ENCODE data around the gene TAF1C.

The TAF1C gene

DNA sequence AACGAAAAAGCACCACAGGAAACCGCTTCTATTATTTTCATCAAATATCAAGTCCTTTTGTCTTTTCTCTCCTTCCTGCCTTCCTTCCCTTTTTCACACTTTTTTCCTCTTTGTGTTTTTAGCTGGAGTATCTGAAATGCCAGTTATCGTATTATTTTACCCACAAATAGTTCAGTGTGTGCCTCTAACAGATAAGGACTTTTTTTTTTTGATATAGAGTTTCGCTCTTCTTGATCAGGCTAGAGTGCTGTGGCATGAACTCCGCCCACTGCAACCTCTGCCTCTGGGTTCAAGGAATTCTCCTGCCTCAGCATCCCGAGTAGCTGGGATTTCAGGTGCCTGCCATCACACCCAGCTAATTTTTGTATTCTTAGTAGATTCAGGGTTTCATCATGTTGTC is 31.1 kb downstream of the TAF1C start:
- DNase-seq = no peak

DNA sequence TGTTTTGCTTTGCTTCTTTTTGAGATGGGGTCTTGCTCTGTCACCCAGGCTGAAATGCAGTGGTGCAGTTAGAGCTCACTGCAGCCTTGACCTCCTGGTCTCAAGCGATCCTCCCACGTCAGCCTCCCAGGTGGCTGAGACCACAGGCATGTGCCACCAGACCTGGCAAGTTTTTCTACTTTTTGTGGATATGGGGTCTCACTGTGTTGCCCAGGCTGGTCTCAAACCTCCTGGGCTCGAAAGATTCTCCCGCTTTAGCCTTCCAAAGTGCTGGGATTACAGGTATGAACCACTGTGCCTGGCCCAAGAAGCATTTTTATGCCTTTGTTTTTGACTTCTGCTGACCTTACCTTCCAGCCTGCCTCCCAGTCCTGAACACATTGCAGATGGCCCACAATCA is 31.6 kb downstream of the TAF1C start:
- no peak for DNase-seq

DNA sequence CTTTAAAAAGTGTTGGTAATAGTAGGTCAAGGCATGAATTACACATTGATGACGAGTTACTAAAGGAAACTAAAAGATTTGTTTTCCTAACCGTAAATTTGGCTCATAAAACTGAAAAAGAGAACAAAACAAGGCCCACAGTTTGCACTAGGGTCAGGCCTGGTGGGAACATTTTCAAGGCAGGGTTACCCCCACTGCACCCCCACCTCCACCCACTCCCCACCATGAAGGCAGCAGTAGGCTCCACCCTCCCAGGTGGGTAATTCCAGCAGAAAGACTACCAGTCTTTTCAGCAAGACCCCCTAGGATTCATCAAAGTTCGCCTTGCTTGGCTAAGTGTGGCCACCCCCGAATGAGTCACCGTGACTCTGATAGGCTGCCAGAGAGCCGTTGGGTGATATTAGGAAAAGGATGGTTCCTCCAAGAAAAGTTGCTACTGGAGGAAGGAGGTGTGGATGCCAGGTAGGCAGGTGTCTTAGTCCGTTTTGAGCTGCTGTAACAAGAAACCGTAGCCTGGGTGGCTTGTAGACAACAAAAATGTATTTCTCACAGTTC is 33.1 kb downstream of the TAF1C start:
- DNase-seq = no peak

DNA sequence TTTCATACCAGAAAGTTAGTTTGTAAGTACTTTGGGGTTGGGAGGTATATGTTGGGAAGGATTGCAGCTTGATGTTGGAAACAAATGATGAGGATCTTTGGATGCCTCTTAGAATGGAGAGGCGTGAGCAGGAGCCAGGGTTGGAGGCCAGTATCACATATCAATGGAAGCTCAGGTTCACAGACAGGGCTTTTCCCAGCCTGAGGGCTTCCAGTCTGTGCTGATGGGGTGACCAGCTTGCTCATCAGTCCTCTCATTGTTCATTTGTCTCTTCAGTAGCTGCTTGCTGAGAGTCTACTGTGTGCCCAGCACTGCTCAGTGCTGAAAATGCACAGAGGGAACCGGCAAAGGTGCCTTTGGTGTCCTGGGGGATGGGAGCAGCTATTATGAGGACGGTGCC is 35.9 kb downstream of the TAF1C start:
- DNase-seq = no peak

DNA sequence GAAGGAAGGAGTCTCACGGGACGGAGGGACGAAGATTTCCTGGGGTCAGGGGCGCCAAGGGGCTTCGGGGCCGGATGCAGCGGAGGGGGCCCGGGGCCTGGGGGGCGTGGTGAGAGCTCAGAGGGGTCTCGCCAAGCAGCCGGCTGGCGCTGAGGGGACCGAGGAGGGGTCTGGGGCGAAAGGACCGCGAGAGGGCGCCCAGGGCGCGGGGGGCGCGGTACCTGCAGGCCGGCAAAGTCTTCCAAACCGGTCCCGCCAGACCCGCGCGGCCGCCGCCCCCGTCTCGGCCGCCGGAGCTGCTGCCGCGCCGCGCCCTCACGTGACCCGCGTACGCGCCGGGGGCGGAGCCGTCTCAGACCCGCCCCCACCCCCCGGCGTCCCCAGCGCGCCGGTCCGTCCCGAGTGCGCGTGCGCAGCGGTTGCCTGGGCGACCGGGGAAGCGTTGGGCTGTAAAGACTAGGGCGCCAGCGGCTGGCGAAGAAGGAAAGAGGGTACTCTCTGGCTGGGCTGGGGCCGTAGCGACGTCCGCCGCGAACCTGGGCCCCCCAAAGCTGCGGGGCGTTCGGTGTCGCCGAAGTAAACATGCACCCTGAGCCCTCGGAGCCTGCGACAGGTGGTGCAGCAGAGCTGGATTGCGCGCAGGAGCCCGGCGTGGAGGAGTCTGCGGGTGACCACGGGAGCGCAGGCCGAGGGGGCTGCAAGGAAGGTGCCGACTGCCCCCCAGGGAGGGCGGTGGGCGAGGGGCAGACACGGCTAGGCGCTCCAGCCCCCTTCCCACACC is 41.8 kb downstream of the TAF1C start, which contains the start of the genes DNAAF1 and HSDL1:
DNAAF1 (plus strand) TSS at position 450 of the 781 bp plus-strand sequence; CDS start at position 583, 133 bp downstream.
HSDL1 (minus strand) TSS at position 319 of the 781 bp plus-strand sequence. CDS start 13,856 bp downstream, outside the sequence.
- peak; percentile 91 for DNase-seq

DNA sequence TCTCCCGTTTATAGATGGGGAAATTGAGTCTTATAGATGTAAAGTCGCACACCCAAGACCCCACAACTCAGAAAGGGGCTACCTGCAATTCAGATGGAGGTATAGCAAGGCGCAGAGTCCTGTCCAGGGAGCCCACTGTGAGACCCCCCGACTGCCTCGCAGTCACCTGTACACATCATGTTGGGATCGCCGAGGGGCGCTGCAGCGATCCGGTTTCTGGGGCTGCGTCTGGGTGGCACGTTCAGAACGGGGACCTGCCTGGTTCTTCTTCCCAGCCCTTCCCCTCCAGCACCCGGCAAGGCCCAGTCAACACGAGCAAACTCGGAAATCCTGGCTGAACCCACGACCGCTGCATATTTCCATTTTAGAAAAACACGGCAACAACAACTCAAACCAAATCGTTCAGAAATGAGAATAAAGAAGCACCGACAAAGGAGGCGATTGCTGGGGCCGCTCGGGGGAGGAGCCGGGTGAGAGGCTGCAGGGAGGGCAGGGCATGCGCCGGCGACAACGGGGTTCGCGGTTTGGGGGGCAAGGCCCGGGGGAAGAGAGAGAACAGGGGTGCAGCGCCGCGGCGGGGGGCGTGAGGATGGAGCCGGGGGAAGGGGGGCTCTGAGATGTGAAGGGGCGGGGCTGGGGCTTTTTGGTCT is 42.5 kb downstream of the TAF1C start:
- DNase-seq = peak; percentile 27

DNA sequence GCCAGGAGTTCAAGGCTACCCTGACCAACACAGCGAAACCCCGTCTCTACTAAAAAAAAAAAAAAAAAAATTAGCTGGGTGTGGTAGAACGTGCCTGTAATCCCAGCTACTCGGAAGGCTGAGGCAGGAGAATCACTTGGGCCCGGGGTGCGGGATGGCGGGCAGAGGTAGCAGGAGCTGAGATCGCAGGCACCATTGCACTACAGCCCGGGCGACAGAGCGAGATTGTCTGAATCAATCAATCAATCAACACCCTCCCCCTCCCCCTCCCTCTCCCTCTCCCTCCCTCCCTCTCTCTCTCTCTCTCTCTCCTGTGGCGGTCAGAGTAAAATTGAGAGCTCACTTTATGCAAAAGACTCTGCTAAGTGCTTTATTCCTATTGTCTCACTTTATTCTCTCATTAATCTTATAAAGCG is 43.1 kb downstream of the TAF1C start:
- no peak for DNase-seq

DNA sequence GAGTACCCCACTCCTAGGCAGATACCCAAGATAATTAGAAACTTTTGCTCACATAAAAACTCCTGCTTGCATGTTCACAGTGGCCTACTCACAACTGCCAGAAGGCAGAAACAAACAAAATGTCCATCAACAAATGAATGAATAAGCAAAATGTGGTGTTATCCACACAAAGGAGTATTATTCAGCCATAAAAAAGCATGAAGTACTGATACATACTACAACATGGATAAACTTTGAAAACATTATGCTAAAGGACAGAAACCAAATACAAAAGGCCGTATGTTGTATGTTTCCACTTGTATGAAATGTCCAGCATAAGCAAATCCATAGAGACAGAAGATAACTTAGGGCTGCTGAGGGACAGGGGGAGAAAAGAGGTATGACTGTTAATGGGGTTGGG is 43.8 kb downstream of the TAF1C start:
- no peak for DNase-seq

DNA sequence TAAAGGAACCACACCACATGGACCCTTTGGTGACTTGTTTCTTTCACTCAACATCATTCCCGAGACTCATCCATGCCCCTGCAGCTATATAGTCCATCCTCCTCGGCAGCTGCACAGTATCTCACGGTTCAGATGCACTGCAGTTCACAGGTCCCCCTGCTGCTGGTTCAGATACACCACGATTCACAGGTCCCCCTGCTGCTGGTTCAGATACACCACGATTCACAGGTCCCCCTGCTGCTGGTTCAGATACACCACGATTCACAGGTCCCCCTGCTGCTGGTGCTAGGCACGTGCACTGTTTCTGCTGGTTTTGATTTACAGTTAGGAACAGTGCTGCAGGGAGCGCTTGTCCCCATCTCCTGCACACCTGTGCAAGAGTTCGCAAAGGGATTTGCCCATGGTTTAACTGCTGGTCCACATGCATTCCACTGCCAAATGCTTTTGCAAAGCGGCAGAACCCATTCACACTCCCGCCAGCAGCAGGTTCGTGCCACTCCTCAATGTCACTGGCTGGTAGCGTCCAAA is 45.6 kb downstream of the TAF1C start:
- DNase-seq = no peak

DNA sequence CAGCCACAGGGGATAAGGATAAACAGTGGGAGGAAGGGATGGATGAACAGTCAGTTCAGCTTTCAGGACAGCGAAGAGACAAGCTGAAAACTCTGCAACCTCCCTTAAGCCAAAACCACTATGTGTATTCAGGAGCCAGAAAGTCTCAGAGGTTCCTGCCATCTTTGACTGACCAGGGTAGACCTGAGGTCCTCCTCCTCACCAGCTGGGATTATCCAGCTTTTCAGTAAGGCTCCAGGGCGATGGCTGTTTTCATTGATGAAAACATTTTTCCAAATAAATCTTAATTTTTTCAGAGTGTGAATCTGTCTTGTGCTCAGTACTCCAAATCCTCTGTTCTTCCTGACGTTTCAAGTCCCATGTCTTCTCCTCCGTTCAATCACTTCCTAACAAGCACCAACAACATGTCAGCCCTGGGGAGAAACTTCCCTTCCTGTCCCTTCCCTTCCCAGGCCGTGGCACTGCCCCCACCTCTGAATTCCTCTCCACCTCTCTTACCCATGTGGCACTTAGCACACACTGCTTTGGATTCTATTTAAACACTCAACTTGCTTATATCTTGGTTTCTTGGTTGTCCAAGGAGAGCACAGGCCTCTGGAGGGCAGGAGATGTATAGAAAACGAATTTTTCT is 47.1 kb downstream of the TAF1C start:
- DNase-seq = no peak

DNA sequence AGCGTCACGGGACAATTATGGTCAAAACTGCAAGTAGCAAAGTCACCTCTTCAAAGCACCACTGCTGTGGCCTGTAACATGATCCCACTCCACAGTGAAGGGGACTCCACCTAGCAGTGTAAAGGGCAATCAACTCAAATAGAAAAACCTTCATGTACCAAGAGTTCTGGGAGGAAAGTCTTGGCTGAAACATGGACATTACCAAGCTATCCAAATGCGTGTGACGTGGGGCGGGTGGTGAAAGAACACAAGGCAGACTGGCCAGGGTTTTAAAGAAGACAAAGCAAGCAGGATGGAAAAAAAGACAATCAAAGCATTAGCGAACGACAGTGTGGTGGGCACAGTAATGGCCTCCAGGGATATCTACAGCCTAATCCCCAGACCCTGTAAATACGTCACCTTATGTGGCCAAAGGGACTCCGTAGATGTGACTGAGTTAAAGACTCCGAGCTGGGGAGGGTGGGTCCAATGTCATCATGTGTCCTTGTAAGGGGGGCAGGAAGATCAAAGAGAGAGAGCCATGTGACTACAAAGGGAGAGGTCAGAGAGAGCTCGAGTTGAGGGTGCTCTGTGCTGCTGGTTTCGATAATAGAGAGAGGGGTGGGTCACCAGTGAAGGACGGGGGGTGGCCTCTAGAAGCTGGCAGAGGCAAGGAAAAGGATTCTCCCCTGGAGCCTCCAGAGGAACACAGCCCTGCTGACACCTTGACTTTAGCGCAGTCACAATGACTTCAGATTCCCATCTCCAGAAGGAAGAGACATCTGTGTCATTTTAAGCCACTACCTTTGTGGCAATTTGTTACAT is 47.8 kb downstream of the TAF1C start:
- no peak for DNase-seq

DNA sequence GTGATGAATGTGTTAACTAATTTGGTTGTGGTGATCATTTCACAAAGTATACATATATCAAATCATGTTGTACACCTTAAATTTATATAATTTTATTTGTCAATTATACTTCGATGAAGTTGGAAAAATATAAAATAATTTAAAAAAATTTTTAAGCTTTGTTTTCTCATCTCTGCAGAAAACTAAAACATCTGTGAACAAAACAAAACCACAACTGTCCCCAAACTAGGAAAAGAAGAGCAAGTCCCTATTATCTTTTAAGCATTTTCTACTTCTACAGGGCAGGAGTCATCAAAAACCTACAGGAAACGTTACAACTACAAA is 48.4 kb downstream of the TAF1C start:
- no peak for DNase-seq

DNA sequence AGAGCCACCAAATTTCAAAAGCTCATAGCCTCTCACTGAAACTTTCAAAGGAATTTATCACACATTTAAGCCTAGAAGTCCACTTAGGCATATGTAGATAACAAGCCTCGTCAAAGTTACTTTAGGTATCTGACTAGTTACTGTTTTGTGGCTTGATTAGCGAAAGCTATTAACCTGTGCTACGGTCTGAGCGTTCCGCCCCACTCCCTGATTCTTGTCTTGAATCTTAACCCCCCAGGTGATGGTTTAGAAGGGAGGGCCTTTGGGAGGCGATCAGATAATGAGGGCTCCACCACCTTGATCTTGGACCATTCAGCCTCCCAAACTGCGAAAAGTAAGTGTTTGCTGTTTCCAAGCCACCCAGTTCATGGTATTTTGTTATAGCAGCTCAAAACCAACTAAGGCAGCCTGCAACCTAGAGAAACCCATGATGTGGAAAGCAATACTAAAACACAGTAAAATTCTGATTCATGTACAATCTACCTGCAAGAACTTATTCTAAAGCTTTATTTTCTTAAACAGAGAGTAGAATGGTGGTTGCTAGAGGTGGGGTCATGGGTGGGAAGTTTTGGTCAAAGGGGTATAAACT is 49.0 kb downstream of the TAF1C start:
- no peak for DNase-seq

DNA sequence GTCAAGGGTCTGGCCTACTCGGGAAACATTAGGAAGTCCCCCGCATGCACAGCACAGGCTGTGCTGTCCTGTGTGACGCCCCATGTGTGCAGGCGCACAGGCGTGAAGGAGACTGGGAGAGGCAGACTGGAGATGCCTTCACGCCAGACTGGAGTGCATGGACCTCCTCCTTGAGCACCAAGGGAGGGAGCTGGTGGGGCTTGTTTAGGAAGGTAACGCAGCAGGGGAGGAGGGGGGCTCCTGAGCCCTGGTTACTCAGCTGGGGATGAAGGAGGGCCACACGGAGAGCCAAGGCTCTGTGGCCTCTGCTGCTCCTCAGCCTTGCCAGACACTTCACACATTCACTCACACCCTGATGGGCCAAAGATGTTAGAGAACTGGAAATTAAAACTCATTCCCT is 49.6 kb downstream of the TAF1C start:
- no peak for DNase-seq

DNA sequence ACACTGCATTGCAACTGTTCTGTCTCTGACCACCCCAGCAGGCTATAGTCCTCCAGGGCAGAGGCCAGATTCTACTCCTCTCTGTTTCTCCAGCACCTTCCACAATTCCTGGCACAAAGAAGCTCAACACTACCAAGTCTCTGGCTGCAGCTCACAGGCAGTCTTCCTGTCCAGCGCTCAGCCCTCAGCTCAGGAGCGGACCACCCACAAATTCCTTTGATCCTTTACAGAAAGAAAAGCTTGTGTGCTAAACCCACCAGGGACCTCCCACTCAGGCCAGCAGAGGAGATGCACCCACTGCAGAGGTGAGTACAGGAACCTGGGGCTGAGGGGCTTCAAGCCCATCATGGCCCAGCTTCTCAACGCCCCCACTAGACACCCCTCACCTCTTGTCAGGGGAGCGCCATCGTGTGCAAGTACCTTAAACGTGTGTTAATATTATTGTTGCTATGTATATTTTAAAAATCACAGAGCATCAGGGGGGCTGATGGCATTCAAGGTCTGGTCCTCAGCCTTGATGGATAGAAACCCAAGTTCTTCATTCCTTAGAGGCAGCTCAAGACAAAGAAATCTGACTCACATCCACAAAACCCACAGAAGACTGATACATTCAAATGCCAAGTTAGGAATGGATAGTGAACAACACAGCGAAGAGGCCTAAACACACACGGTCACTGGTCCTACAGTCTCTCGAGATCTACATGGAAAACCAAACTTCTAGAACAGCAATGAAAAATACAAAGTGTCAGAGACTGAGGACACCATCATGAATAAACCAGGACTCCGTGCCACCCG is 50.3 kb downstream of the TAF1C start:
- no peak for DNase-seq

DNA sequence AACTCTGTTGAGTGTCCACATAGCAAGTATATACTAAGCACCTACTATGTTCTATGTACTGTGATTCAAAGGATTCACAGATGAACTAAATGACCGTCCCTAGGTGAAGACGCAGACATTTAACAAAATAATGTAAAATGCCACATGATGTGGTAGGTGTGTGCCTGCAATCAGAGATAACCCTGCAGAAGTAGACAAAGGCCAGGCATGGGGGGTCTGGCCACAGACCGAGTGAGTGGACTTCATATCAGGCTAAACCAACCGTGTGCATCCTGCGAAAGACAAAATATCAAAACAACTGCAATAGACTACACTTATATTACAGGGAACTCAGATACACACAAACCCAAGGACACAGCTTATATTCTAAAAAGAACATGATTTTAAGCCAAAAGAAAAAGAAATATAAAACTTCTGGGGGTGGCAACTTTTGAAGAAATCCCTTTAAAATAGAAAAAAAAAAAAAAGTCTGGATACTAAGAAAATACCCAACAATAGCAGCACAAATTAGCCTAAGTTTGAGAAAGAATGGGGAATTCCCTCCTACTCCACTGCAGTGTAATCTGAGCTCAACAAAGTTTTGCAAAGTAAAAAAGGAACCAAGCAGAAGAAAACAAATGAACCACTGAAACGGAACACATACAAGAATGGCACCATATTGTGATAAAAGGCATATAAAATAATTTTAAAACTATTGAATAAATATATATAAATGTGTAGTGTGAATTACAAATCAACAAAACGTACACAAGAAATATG is 54.2 kb downstream of the TAF1C start:
- DNase-seq = no peak

DNA sequence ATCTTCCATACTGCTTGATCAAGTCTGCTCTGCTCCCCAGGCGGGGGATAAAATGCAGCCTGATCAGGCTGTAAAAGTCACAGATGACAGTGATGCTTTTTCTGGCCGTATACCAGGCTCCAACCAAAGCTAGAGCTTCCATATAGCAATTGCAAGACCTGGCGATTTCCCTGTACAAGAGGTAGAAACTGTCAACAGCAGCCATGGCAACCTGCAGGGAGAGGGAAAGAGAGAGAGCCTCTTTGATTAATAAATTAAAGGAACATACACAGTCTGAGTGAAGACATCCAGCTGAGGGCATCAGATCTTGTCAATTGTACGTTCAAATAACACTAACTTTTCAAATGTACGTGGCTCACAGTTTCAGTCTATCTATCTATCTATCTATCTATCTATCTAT is 55.7 kb downstream of the TAF1C start:
- DNase-seq = no peak
